MM.1S (cell line): ENCODE data around the gene CRADD.

Experiments used
- CTCF ChIP-seq: fragments of 300-600 bp; sonication (generic); IDR thresholded peaks from 2 replicates; pipeline ENCODE4 v1.5.1; 2016; ENCODE audit warnings: antibody characterized with exemption, low read length, mixed read lengths
- EZH2 ChIP-seq: fragments of 300-600 bp; sonication (generic); optimal IDR thresholded peaks from 2 replicates; pipeline ENCODE3; 2017; ENCODE audit warnings: low read depth, mild to moderate bottlenecking, antibody characterized with exemption, low read length, mixed read lengths
- EZH2phosphoT487 ChIP-seq: fragments of 300-600 bp; sonication (generic); IDR thresholded peaks from 2 replicates; pipeline ENCODE4 v1.6.1; 2018; ENCODE audit warnings: antibody characterized with exemption, low read length

GRCh38 chr12:93876360-93876759 lies 199.2 kb downstream of the CRADD start:
- TF ChIP-seq EZH2 (no peak), CTCF (no peak), EZH2phosphoT487 (no peak)
